Bone marrow (tissue), 2 donors: ENCODE measurements around the gene DLD.
"Not testable (repeated sequence)": the region's sequence is repeated elsewhere in the genome, so short reads cannot be mapped to it uniquely, and the experiment has no call there.

ENCODE experiments used
- DNase-seq, 2 donors: peaks; one replicate each; lab custom pipeline; 2025; lab: John Stamatoyannopoulos, UW

Gene DLD

DNA sequence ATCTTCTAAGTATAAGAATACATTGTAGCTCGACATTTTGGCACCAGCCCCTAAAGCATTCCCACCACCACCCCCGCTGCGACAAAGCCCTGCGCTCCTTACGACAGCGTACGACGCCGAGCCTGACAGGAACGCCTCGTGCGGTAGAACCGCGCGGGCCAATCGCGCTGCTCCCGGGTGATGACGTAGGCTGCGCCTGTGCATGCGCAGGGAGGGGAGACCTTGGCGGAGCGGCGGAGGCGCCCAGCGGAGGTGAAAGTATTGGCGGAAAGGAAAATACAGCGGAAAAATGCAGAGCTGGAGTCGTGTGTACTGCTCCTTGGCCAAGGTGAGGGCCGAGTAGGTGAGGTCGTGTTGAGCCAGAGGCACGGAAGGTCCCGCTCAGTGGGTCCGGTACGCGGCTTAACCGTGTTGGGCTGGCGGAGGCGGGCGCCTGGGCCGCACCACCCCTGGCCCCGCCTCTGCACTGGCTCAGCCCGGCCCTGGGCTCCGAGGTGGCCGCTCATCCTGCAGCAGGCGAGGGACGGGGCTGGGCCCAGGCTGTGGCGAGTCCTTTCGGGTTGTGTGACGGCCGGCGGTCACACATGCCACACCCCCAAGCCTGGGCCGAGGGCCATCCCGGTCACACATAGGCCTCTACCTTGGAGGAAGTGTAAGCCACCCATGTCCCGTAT lies at the start of gene DLD:
TSS of gene DLD (plus strand) at position 222 of the 674 bp plus-strand sequence. CDS start at position 290, 68 bp downstream.
- DNase-seq = peak; percentile 77 to 78

GRCh38 chr7:107842213-107842612 lies 48.8 kb upstream of the DLD start:
- no peak for DNase-seq

- DNase-seq = no peak
Observed at GRCh38 chr7:107843184-107843583, 47.8 kb upstream of the DLD start.

DNA sequence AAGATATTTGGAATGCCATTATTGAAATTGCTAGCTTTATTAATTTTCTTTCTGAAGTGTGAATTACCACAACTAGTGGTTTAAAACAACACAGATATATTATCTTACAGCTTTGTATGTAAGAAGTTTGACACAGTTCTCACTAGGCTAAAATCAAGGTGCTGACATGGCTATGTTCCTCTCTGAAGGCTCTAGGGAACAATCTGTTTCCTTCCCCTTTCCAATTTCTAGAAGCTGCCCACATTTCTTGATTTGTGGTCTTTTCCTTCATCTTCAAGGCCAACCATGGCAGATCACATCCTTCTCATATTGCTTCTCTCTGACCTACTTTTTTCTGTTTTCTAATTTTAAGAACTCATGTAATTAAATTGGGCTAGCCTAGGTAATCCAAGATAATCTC lies 44.7 kb upstream of the DLD start:
- peak in 1 of 2 donors; percentile 57 for DNase-seq

DNA sequence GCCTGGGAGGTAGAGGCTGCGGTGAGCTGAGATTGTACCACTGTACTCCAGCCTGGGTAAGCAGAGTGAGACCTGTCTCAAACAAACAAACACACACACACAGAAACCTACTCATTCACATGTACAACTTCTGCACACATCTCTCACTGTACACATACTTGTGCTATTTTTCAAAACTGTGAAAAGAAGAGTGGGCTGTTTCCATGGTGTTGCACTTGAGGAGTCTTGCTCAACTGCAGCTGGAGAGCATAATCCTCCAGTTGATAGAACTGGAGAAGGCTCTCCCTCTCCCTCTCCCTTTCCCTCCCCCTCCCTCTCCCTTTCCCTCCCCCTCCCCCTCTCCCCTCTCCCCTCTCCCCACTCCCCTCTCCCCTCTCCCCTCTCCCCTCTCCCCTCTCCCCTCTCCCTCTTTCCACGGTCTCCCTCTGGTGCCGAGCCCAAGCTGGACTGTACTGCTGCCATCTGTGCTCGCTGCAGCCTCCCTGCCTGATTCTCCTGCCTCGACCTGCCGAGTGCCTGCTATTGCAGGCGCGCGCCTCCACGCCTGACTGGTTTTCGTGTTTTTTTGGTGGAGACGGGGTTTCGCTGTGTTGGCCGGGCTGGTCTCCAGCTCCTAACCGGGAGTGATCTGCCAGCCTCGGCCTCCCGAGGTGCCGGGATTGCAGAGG lies 43.7 kb upstream of the DLD start:
- no peak for DNase-seq

- not testable (repeated sequence) for DNase-seq
Observed at GRCh38 chr7:107847836-107848175, 43.2 kb upstream of the DLD start.

DNA sequence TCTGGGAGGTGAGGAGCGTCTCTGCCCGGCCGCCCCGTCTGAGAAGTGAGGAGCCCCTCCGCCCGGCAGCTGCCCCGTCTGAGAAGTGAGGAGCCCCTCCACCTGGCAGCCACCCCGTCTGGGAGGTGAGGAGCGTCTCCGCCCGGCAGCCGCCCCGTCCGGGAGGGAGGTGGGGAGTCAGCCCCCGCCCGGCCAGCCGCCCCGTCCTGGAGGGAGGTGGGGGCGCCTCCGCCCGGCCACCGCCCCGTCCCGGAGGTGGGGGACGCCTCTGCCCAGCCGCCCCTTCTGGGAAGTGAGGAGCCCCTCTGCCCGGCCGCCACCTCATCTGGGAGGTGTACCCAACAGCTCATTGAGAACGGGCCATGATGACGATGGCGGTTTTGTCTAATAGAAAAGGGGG lies 42.8 kb upstream of the DLD start:
- DNase-seq = not testable (repeated sequence)

DNA sequence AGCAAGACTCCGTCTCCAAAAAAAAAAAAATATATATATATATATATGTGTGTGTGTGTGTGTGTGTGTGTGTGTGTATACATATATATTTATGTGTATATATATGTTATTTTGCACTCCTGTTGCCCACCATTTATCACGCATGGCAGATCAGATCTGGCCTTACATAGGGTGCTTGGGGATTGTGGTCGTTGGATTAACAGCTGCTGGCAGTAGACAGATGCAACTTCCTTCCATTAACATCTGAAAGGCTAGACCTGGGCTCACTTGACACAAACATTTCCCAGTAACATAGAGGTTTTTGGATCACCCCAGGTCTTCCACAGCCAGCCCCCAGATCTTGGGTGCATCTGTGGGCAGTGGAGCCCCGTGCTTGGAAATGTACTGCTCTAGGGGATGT lies 40.8 kb upstream of the DLD start:
- DNase-seq = no peak

GRCh38 chr7:107850643-107851042 lies 40.3 kb upstream of the DLD start:
- no peak for DNase-seq

DNA sequence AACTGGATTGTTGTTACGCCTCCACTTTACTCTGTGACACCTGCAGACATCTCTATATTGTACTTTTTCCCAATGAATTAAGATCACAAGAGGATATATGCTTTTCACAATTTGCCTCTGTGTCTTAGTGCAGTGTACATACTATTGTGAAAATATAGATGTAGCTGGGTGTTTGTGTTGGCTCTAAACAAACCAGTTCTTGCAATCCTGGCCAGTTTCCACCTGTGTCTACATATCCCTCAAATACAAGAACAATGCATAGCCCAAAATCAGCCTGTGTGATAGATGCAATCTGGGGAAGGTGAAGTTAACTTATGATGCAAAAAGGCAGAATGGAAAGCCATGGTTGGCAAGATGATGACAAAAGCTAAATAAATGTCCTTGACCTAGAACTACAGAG lies 36.5 kb upstream of the DLD start:
- DNase-seq = no peak

- no peak for DNase-seq
Observed at GRCh38 chr7:107854989-107855388, 36.0 kb upstream of the DLD start.

DNA sequence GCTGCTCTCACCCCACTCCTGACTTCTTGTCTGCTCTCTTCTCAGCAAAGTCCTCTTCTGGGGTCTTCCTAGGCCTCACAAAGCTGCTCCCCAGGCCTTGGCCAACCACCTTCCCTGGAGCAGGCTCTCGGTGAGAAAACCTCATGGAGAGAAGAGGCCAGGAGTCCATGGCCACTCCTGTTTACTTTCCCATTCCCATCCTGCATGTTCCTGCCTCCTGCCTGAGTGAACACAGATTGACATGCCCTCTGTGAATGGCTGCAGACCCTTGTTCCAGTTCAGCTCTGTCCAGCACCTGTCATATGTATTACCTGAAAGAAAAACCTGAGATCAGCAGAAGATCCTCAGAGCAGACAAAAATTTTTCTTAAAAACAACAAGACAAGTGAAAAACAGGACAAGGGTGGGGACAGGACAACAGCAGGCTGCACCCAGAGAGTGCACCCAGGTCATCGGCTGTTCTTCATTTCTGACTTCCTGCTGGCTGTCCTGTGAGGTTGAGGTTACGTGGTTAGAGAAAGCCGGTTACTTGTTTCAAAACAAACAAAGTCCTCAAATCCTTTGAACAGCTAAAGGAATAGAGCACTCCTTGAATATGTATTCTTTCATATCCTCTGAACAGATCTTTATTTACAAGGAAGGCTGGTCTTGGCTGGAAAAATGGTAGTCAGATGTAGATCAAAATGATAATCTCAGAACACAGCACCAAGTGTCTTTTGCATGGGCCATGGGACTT lies 34.0 kb upstream of the DLD start:
- DNase-seq = no peak

DNA sequence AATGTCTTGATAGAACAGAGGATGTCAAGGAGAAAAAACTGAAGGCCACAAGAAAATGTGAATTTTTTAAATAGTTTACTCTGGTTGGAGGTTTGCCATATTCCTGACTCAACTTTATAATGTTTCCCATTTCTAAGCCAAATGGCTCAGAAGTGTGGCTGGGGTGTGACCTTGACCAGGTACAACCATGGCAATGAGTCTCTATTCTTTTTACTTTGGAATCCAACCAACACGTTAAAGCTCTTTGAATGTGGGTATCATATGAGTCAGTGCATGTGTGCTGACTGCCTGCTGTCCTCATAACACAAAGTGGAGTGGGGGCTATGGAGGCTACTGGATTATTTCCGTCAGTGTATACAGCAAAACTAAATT lies 33.5 kb upstream of the DLD start:
- DNase-seq = no peak

DNA sequence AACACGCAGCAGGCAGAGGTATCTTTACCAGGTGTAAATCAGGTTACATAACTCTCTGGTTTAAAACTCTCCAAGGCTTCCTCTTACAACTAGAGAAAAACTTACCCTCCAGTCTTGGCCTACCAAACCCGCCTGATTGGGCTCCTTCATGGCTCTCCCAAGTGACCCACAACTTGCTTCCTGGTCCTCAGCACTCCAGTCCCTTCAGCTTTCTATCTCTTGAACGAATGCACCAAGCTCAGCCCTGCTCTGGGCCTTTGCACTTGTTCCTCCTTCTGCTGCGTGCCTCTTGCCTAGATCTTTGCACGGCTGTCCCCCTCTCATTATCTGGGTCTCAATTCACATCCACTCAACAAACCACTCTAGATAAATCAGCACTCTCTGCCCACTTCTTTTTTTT lies 32.7 kb upstream of the DLD start:
- DNase-seq = no peak

DNA sequence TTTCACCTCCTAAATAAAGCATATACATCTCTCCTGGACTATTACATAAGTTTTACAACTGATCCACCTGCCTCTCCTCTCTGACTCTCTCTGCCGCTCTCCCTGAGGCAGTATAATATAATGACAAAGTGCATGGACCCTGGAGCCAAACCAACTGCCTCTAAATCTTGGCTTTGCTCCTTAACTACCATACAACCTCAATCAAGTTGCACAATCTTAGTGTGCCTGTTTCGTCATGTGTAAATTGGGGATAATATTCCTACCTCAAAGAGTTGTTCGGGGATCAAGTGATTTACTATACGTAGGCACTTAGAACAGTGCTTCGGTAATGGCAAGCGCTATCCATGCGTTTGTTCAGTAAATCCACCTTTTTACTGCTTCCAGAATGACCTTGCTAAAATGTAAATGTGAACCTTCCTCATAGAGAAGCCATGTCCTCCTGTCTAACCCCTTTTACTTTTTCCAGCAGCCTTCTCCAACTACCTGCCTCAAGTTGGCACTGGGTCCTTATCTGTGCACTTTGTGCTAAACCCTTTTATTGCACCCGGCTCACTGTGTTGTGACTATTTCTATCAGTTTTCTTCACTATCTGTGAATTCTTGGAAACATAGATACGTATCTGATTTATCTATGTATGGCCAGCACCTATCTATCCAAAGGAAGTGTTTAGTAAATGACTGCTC lies 30.6 kb upstream of the DLD start:
- DNase-seq = no peak

DNA sequence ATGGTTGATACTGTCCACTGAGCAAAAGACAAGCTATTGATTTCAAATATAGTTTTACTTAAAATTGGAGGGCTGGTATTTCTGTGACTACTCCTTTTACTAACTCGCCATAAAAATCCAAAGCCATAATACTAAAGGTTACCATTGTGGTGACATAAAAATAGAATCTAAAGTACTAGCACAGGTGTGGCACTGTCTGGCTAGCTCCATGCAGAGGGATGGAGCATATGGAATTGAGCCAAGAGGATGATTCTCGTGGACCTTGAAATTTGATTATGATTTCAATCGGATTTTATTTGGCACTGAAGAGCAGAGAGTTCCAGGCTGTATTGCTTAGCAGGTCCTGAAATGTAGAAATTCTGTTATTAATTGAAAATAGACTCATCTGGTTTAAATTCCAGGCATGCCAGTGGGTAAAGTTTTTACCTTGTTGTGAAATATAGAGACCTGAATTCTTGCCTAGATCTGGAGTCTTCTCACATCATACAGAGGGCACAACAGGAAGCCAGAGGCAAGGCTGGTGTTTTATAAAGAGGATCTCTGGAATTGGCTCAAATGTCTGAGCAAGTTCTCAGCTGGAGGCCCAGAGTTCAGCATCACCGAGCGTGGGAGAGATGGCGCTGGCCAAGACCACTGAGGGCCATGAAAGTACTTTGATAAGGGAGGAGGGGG lies 29.9 kb upstream of the DLD start:
- DNase-seq = no peak

DNA sequence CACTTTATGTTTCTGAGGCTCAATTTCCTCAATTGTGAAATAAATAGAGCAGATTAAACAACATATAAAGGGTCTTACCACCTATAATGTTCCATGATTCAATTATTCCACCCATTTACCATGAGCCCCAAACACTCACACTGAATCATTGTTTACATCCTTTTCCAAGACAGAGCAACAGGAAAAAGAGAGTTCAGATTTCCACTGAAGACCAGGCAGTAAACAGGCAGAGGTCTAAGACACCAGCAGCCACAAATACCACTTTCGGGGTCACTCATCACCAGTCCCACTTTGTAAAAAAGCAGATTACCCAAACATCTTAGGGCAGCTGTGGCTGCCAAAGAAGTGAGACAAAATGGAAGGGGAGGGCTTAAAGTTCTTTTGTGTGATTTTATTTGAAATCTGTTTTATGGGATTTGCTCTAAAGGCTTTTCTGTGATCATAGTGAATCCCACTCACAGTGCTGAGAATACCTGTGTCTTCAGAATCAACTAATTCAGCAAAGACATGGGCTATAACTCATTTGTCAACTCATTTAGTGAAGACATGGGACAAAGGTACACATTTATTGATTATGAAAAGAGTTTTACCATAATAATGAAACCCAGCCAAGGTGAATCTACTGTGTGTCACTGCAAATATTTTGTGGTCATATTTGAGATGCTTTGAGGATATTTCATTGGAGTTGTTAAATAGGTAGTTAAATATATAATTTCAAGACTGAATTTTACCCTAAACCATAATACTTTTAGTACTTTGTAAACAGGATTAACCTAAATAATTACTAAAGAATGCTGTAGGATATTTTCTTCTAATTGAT lies 24.8 kb upstream of the DLD start:
- DNase-seq = no peak

DNA sequence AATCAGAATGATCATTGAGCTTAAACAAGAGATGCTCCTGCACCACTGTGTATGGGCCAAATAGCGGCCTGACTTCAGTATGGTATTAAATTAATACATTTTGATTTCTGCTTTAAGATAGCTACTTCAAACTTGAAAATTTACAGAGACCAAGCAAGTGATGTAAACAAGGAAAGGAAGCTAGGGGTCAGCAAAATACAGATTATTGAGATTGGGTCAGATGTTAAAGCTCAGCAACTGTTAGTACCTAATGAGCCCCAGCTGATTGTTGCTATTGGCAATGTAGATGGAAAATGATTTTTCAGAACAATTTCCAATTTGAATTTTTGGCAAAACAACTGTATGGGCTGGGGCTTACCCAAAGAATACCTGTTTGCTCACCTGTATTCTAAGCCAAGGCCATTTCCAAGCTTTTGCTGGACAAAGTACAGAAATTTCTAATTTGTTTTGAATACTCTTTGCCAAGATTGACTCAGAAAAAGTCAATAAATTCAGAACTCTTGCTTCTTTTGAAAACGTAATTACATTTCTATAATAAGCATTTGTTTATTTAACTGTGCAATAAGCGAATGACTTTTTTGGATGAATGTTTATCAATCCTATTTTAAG lies 23.0 kb upstream of the DLD start:
- no peak for DNase-seq

DNA sequence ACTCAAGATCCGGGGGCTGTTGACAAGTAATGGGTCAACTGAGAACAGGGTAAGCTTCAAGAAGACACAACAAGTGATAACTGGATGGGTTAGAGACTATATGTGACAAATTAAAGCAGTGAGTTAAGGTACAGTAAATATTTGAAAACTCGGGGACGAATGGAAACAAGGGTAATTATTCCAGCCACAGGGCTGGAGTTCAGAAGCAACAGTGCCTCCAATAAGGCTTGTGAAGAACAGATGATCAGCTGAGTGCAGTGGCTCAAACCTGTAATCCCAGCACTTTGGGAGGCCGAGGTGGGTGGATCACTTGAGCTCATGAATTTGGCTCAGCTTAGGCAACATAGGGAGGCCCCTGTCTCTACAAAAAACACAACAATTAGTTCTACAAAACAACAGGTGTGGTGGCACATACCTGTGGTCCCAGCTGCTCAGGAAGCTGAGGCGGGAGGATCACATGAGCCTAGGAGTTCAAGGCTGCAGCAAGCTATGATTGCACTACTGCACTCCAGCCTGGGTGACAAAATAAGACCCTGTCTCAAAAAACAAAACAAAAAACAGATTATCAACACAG lies 20.5 kb upstream of the DLD start:
- DNase-seq = no peak

GRCh38 chr7:107874111-107874510 lies 16.9 kb upstream of the DLD start:
- DNase-seq = no peak
